GM18507 (cell line): ENCODE data around the gene ARL5A.

Source experiments
- DNase-seq: peaks from one replicate; pipeline ENCODE4 v3.0.0; 2011; ENCODE audit warnings: low read depth; ENCODE audit not compliant: insufficient read length; ENCODE audit errors: extremely low spot score
- FAIRE-seq: peaks from 2 replicates; lab custom pipeline; 2011; peaks lifted over from hg19 to GRCh38; lab: Jason Lieb, UNC

ARL5A gene

DNA sequence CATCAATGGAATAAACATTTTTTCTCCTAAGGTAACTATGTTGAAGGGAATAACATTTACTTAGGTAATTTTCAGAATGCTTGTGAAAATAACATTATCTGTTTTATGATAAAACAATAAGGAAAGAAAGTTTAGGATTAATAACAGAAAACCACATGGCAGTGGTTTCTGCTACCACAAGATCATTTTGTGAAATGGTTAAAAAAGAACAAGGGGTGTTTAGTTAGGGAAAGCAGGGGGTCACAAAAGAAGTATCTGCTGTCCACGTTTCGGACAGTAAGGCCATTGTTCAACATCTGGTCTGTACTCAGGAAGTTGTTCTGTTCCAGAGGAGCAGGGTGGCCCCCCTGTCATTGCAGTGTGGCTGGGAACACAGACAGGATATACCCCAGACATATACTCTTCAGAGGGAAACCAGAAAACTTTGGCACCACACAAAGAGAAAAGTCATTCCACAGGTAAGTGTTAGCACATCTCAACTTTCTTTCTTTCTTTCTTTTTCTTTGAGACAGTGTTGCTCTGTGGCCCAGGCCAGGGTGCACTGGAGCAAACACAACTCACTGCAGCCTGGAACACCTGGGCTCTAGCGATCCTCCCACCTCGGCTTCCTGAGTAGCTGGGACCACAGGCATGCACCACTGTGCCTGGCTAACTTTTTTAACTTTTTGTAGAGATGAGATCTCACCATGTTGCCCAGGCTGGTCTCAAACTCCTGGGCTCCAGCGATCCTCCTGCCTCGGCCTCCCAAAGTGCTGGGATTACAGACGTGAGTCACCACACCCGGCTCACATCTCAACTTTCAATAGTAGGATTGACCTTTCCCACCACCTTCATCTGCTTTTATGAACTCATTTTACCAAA is 14.8 kb upstream of the ARL5A start:
- FAIRE-seq (peak; percentile 73), DNase-seq (no peak)

DNA sequence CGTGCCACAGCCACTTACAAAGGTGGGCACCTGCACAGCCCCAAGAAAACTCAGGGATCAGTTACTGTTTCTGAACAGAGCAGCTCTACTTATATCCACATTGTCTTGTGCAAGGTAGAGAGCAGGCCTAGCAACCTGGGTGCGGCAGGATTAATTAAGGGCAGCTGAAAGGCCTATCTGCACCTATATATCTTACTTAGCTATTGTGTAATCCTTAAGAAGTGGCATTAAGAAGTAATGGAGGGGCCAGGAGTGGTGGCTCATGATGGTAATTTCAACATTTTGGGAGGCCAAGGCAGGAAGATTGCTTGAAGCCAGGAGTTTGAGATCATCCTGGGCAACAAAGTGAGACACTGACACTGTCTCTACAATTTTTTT is 12.8 kb upstream of the ARL5A start:
- FAIRE-seq (no peak), DNase-seq (no peak)

DNA sequence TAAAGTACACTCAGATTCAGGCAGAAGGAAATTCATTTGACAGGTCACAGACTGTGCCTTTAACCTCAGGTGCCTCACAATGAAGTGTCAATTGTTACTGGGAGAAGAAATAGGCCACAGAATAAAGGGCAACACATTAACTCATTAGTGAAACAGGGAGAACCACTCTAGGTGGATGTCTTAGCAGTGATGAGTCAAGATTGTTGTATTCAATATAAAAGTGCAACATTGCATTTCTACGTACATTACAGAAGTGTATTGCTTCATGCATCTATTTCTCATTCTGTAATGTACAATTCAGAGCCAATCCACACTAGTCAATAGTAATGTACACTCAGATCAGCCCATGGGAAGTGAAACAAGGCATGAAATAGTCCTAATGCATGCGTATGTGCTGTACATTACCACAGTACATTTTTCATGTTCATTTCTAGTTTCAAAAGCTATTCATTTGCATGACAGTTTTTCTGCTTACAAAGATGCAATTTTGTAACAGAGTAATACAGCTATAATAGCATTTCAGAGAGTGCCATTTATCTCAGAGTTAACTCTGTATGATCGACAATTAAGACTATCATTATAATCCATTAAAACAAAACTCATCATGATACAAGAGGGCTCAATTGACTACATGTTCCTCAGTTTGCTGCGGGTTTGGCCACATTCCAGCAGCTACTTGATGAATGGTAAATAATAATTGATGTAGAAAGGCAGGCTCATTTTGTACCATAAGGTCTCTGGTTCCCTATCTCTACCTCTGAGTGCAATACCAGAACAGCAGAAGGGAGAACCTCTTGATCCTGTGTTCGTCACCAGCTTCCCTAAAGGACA is 12.2 kb upstream of the ARL5A start:
- DNase-seq (no peak), FAIRE-seq (peak; percentile 94)

DNA sequence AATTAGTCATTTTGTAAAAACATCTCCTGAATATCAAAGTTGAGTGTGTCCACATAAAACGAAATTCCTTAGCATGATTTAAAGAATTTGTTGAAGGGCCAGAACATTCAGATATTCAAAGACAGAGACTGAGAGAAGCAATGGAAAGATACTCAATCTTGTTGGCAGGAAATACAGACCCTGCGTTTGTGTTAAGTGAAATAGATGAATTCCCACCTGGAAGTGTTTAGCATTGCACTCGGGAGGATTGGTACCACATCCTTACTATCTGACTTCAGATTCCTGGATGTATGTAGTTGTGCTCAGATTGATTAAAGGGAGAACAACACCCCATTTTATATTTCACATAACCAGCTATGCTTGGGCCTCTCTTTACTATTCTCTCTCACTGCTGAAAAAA is 9.7 kb upstream of the ARL5A start:
- DNase-seq: no peak
- FAIRE-seq: no peak

DNA sequence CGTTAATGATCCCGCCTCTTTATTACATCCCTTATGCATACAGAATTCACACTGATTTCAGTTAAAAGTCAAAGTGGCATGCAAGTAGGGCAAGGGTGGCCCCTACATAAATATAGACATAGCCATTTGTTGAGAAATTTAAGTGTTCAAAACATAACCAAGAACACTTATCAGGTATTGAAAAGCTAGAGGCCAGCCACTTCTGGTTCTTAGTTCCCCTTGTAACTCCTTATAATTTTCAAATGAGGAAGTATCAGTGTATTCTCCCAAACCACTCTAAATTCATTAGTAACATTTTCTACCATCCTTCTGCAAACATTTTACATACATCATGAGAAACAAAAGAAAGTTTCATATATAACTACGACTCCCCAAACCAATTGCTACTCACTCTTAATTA is 5.8 kb upstream of the ARL5A start:
- FAIRE-seq (no peak), DNase-seq (no peak)

DNA sequence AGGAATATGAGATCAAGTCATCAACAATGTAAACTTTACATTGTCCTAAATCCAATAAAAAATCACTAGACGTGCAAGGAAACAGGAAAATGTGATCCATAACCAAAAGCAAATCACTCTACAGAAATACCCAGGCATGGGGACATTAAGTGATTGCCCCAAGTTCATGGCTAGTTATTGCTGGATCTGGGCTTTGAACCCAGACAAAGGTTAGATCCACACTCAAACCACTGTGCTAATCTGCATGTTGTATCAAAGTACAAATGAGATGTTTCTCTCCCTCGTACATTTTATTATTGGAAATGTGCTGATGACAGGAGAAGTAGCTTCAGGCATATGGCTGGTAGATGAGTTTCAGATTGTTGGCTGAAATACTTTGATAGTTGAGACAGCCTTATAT is 2.7 kb upstream of the ARL5A start:
- no peak for DNase-seq
- FAIRE-seq: no peak

DNA sequence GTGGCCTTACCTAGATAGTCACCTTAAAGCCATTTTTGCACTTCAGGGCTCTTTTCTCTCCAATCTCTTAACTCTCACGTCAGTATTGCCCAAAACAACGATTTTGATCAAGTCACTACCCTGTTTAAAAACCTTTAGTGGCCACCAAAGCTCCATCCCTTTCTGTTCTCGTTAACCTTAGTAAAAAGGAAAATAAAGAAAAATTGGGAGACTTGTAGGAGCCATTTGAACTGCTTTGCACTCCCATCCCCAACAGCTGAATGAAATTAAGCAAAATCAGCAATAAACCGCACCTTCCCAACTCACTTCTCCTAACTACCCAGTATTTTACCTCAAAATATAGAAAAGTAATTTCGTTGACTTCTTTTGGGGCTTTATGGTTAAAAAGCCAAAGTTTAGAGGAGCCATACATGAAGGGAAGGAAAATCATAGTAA is 686 bp upstream of the ARL5A start:
- FAIRE-seq (peak; percentile 5), DNase-seq (no peak)

DNA sequence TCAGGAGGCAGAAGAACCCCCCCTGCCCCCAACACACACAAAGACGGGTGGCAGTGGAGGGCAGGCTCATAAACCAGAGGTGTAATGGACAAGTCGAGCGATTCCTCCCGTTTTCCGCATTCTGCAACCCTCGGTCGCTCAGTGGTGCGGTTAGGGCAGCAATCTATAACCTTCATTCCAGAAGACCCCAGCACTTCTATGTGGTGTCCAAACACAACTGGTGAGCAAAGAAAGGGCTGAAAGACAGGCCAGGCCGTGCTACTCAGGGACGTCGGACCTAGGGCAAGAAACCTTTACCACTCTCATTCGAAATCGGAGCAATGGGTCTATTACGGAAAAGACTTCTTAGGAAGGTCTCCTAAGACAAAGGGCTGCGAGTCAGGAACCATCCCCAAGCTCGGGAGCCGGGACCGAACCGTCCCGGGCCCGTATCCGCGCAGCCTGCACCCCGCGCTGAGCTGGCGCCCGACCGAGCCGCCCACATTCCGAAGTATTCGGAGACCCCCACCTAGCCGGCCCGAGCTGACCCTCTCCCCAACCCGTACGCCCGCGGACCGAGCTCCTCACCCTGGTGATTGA is 568 bp downstream of the ARL5A start:
- FAIRE-seq: peak; percentile 12
- DNase-seq: no peak

DNA sequence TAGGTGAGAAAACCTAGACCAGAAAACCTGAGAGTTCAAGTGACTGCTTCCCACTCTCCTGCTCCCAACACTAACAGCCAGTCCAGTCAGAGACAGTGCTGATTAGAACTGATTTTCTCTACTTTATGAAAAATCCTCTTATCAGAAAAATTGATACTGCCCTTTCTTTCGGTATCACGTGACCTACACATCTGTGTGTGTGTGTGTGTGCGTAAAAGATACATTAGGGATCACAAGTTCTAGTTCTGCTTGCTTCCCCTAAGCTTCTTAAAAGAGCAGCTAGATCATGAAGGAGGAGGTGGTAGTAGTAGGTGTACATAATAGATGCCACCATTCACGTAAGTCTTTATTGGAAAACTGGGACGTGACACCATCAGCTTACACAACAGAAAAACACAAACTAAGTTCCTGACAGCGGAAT is 1.5 kb downstream of the ARL5A start:
- peak; percentile 65 for FAIRE-seq
- DNase-seq: no peak

DNA sequence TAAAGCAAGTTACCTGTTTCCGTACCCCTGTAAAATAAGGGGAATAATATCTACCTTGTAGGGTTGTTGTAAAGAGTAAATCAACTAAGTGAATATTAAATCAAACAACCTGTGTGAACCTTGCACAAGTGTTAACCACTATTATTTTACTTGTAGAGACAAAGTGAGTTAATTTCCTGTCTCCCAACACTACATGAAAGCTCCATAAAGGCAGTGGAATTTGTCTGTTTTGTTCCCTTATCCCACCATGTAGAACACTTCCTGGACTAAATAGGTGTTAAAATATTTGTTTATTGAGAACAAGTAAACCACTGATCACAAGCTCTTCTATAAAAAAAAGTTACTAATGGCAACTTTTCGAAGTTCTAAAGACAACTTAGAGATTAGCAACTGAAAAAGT is 3.3 kb downstream of the ARL5A start:
- FAIRE-seq (no peak), DNase-seq (no peak)

DNA sequence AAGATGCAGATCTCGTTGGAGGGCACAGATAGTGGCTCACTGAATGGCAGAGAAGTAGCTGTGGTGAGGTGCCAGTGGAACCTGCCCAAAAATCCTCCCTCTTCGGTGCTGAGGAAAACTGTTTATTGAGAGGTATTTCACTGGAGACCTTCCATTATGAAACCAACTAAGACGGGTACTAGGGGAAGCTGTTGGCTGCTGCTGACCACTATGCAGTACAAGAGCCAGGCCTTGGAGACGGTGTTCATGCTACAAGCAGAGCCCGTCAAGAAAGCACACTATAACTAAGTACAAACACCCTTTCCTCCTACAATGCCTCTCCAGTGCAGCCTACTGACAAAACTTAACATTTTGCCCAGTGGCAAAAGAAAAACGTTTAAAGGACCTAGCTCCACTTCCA is 4.6 kb downstream of the ARL5A start:
- DNase-seq (no peak), FAIRE-seq (peak; percentile 36)

DNA sequence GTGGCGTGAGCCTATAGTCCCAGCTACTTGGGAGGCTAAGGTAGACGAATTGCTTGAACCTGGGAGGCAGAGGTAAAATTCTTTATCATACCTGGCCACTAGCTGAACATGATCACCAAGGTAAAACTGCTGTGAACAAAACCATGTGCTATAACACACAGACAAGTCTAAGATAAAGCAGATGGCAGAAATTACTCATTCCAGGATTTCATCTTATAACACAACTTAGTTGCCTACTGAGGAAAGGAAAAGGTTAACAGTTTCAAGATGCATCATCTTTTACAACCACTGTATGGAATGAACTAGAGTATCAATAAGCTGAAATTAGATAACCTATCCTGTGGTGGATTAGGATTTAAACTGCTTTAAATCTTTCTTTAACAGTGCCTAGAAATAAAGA is 8.3 kb downstream of the ARL5A start:
- DNase-seq (no peak), FAIRE-seq (peak; percentile 80)

DNA sequence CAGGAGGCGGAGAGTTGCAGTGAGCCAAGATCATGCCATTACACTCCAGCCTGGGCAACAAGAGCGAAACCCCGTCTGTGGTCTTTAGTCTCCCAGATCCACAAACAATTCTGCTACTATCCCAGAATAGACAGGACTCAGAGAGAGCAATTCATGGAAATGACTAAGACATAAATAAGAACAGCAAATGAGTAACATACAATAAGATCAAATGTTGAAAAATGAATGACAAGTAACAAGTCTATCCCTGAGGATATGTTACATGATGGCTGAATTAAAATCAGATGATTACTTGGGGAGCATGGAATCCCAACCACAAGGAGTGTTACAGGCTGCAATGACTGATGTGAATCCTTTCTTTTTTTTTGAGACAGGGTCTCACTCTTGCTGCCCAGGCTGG is 10.3 kb downstream of the ARL5A start:
- FAIRE-seq: no peak
- DNase-seq: no peak

DNA sequence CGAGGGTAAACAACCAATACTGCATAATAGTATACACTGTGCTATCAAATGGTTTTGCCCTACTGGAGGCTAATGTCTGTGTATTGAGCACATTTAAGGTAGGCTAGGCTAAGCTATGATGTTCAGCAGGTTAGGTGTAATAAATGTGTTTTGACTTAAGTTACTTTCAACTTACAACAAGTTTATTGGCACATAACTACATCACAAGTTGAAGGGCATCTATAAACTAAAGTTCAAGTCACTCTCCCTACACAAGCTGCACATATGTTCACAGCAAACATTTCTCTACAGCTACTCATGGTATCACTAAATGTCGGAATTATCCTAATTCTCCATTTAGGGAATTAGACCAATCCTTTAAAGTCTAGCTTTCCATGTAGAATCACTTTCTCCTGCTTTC is 11.4 kb downstream of the ARL5A start:
- peak; percentile 48 for FAIRE-seq
- no peak for DNase-seq

DNA sequence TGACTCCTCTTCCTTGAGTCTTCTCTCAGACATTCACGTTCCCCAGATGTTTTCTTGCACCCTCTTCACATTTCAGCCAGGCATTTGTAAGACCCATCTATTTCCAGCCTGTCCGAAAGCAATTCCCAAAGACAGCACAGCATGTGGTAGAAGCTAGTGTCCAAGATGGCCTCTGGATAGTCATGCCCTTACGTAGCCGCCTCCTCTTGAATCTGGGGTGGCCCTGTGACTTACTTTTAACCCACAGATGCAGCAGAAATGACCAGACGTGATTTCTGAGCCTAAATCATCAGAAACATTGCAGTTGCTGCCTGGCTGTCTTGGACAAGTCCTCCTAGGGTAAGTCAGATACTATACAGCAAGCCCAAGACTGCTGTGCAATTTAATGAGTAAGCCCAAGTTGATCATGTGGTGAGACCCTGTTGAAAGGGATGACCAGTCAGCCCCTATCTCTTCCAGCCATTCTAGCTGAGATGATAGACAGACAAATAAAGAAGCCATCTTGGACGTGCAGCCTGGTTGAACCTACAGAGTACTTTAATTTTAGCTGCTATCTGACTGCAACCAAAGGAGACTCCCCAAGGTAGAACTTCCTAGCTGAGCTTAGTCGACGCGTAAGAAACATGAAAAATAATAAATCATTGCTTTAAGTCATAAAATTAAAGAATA is 12.3 kb downstream of the ARL5A start:
- DNase-seq (no peak), FAIRE-seq (no peak)

DNA sequence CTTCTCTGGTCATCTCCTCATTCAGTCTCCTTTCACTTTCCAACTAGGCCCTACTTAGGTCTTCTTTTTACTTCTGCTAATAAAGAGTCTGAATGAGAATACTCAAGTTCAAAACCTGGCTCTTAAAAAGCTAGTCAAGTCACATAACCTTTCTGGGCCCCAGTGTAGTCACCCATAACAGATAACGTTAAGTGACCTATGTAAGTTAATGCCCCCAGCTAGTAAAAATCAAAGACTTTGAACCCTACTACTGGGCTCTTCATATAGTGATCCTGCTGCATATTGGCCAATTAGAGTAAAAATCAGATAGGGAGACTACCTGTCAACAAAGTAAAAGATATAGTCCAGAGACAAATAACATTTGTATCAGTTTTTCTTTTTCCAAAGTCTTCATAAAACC is 17.7 kb downstream of the ARL5A start:
- no peak for FAIRE-seq
- no peak for DNase-seq

DNA sequence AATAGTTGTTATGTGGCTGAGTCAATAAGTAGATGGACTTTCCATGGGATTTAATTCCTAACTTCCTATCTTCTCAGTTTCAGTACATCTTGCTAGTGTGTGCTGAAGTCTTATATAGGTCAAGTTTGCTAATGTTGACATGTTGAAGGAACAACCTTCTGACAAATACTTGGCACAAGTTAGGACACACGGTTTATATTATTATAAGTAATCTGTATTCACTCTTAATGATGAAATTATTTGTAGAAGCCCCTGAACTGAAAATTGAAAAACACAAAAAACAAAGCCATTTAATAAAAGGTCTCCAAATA is 19.2 kb downstream of the ARL5A start:
- FAIRE-seq: no peak
- DNase-seq: no peak

DNA sequence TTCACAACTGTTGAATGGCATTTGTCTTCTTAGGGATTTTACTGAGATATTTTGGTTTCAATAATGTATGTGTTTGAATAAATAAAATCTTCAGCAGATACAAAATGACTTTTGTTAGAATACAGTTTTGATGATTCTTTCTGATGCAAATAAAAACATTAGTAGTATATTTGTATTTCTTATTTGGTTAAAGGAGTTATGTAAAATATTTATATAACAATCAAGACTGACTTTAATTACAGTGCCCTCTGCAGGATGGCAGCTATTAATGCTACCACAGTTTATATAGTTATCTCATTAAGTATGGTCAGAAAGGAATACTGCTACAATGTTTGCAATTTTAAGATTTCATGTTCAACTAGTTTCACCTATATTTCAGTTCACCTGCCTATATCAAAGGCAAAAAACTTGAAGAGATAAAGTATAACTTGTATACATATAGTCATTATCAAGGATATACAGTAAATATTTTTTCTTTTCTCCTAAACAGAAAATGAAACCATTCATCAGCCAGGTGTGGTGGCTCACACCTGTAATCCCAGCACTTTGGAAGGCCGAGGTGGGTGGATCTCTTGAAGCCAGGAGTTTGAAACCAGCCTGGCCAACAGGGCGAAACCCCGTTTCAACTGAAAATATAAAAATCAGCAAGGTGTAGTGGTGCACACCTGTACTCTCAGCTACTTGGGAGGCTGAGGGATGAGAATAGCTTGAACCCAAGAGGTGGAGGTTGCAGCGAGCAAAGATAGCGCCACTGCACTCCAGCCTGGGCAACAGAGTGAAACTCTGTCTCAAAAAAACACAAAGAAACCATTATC is 19.8 kb downstream of the ARL5A start:
- DNase-seq: no peak
- peak; percentile 21 for FAIRE-seq

DNA sequence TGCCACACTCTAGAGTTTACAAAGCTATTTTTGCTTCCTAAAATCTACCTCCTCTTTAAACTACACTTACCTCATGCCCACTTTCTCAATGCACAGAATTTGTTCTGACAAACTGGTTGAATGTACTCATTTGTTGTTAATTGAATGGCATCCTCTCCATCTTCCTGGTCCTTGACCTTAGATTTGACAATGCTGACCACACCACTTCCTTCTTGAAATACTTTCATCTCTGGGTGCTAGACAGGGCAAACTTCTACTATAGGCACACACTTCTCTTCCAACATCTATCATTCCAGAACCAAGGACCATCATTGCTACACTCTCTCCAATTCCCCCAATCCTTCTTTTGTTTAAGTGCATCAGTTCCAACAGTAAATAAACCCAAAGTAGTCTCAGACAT is 22.3 kb downstream of the ARL5A start:
- DNase-seq (no peak), FAIRE-seq (peak; percentile 56)
